GM12872 (cell line): Measurements from ENCODE around the gene SLC6A3.

ENCODE experiments used
- TF ChIP-seq, protein P1 (sequence below): IDR thresholded peaks from 3 replicates; pipeline ENCODE4 v1.5.1; 2011; ENCODE audit warnings: low read depth, mild to moderate bottlenecking, low read length, moderate library complexity; ENCODE audit not compliant: insufficient read depth

Gene SLC6A3

DNA sequence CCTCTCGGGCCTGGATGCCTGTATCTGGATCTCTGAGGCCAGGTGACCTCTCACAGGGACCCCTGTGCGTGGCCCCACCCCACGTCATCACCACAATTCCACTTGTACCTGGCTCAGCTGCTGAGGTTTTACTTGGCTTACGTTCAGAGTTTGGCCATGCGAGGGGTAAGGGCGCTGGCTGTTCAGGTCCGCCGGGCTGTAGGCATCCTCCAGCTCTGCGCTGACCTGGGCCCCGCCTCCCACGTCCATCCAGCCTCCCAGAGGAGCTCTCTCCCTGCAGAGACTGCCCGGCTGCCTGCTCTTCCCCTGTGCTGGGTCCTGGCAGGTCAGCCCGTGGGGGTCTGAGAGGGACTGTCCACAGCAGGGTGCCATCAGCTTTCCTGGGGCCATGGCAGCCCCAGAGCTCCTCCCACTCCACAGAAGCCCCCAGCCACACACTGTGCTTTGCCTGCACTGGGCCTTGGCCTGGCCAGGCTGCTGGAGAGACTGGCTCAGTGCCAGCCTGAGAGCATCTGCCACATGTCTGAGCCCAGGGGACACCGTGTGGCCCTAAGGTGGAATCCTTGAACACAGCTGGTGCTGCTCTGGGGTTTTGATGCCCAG, 43.6 kb downstream of the SLC6A3 start:
- TF ChIP-seq, protein P1, sequence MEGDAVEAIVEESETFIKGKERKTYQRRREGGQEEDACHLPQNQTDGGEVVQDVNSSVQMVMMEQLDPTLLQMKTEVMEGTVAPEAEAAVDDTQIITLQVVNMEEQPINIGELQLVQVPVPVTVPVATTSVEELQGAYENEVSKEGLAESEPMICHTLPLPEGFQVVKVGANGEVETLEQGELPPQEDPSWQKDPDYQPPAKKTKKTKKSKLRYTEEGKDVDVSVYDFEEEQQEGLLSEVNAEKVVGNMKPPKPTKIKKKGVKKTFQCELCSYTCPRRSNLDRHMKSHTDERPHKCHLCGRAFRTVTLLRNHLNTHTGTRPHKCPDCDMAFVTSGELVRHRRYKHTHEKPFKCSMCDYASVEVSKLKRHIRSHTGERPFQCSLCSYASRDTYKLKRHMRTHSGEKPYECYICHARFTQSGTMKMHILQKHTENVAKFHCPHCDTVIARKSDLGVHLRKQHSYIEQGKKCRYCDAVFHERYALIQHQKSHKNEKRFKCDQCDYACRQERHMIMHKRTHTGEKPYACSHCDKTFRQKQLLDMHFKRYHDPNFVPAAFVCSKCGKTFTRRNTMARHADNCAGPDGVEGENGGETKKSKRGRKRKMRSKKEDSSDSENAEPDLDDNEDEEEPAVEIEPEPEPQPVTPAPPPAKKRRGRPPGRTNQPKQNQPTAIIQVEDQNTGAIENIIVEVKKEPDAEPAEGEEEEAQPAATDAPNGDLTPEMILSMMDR, result no peak

- TF ChIP-seq, protein P1, result no peak
Observed at GRCh38 chr5:1400936-1401335, 44.3 kb downstream of the SLC6A3 start.

- TF ChIP-seq, protein P1, result no peak
Observed at GRCh38 chr5:1400211-1400855, 44.9 kb downstream of the SLC6A3 start.

DNA sequence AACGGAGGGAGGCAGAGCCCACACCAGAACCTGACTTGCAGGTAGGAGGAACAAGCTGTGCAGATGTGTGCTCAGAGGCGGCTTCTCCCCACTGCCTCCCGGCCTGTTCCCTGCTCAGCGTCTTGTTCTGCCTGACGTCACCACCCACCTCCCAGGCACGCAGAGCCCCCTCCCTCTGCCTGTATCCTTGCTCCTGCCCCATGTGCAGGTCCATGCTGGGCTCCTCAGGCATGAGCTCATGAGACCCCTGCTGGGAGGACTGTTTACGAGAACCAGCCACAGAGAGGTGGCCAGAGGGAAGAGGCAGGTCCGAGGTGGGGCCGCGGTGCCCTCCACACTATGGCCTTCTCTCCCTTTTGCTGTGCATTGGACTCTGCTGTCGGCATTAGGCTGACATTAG, 45.5 kb downstream of the SLC6A3 start:
- TF ChIP-seq, protein P1, result no peak

- TF ChIP-seq, protein P1, result no peak
Observed at GRCh38 chr5:1396293-1396816, 48.9 kb downstream of the SLC6A3 start.

DNA sequence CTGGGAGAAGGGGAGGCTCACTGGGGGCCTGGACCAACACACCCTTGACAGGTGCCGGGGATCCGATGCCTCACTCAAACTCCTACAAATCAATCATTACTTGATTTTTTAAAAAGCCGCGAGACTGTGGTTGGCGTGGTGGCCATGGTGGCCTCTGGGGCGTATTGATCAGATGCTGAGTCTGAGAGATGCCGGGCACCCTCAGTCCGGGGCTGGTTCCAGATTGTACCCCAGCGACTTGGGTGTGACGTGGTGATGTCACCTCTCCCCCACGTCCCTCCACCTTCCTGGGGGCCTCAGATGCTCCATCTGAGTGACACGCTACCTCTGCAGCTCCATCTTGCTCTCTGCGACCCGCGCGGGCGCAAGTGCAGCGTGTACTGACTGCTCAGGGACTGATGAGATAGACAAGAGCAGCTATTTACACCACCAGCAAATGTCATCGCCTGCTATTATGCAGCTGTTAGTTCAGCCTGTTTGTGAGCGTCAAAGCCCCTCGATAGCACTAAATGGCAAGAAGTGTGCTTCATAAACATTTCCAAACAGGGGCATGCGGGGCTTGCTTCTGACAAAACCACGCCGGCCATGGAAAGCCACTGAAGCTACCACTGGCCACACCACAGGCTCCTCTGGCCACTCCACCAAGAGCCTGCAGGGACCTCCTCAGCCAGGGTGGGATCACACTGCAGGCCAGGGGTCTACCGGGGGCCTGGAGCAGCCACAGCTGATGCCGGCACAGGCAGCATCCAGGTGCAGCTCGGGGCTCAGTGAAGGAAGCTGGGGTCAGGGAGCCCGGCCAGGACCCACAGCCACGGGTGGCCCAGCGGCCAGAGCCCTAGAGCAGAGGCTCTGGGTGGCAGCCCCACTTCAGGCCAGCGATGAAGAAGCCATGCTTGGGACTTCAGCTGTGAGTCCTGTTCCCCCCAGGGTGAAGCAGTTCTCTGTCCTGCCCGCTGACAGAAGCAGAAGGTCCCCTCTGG, 50.1 kb downstream of the SLC6A3 start:
- TF ChIP-seq, protein P1, result no peak
